ENCODE measurements around the gene RERE.

The RERE gene

DNA sequence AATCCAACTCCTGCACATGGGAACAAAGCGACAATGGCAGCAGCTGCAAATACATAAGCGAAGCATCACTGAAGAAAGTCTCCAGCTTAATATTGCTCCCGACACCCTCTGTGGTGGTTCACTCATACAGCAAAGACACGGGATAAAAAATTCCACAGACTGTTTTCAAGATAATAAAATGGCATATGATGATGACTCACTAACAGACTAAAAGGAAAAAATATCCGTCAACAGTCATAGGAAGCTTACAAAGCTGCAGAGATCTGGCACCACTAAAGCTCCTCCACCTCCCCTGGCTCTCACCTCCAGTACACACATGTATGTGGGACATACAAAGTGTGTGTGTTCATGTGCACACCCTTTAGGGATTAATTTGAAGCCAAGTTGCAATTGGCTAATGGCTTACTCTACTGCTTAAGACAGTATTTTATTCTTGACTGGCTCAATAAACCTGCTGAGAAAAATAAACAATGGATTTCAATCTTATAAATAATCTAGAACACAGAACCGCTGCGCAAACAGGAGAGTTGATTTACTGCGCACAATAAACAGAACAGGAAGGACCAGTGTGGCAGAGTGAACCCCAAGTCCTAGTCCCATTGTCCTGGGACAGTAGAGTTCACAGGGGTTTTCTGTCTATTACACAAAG lies 405.1 kb downstream of the RERE start:
- DNase-seq (ENCODE audit: extremely low spot score), result no peak
- ChIA-PET CTCF (no interaction called here), POLR2A (interaction anchor here (1.0 kb wide), 1 partner anchor 10 kb away, joined by 4 read pairs; no protein-coding TSS in a partner anchor)
- TF ChIP-seq CTBP1 (IDR thresholded peaks at IDR 0.05; ENCODE audit: borderline replicate concordance), result peak; percentile 14; the same call in 1 of the 2 replicates
- no peak for TF ChIP-seq FOXK2 (IDR thresholded peaks at IDR 0.05)
- TF ChIP-seq, protein P1, sequence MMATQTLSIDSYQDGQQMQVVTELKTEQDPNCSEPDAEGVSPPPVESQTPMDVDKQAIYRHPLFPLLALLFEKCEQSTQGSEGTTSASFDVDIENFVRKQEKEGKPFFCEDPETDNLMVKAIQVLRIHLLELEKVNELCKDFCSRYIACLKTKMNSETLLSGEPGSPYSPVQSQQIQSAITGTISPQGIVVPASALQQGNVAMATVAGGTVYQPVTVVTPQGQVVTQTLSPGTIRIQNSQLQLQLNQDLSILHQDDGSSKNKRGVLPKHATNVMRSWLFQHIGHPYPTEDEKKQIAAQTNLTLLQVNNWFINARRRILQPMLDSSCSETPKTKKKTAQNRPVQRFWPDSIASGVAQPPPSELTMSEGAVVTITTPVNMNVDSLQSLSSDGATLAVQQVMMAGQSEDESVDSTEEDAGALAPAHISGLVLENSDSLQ (IDR thresholded peaks at IDR 0.05), result peak; percentile 88
- no peak for TF ChIP-seq NFRKB (IDR thresholded peaks at IDR 0.05)
- TF ChIP-seq FOXA1 (IDR thresholded peaks at IDR 0.05), result peak; percentile 74; the same call in 1 of the 2 replicates

DNA sequence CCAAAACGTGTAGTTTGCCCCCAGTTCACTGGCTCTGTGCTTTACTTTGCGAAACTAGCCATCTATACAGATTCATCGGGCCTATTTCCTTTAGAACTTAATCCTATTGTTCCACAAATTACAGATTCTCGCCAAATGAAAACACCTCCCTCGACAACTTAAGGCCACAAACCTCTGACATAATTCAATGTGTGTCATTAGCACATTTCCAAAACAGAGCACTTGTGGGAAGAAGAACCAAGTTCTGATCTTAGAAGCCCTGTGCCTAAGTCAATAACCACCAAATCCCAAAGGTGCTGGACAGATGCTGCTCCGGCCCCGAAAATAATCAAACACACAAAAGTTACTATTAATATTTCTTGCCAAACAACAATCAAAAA lies 405.6 kb downstream of the RERE start:
- CTCF ChIA-PET, result no interaction called here
- DNase-seq (ENCODE audit: extremely low spot score), result no peak
- POLR2A ChIA-PET, result interaction anchor here (1.0 kb wide), 1 partner anchor 11 kb away, joined by 4 read pairs; no protein-coding TSS in a partner anchor

DNA sequence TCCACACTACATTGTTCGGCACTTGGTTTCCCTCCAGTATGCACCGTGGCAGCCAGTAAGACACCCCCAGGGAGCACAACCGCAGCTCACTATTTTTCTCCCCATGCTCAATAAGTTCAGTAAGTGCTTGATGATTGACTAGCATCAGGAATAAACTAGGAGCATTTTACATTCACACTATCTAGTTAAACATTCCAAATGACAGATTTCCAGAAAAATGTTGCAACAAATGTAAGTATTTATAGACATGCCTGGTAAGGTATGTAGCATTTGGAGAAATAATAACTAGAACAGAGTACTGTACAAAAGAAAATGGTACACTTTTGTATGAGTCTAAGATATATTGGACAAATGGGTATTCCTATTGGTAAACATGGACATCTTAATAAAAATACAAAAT lies 406.6 kb downstream of the RERE start:
- TF ChIP-seq NFRKB (IDR thresholded peaks at IDR 0.05) (no peak), LEF1 (IDR thresholded peaks at IDR 0.05; ENCODE audit: borderline replicate concordance) (no peak), TARDBP (IDR thresholded peaks at IDR 0.05) (no peak), FOXM1 (IDR thresholded peaks at IDR 0.05; ENCODE audit: borderline replicate concordance) (no peak)
- no peak for DNase-seq (ENCODE audit: extremely low spot score)
- POLR2A ChIA-PET, result interaction anchor here (1.0 kb wide), 1 partner anchor 292 kb away, joined by 3 read pairs; no protein-coding TSS in a partner anchor
- CTCF ChIA-PET, result interaction anchor here (0.6 kb wide), 2 partner anchors 30 to 71 kb away, joined by 3 to 5 read pairs; no protein-coding TSS in a partner anchor

More for the DNA sequence above, 405.6 kb downstream of the RERE start:
- TF ChIP-seq SP1 (IDR thresholded peaks at IDR 0.05), result no peak
- TF ChIP-seq FOXM1 (IDR thresholded peaks at IDR 0.05; ENCODE audit: borderline replicate concordance), result no peak
- no peak for TF ChIP-seq ARNT (IDR thresholded peaks at IDR 0.05)
- TF ChIP-seq L3MBTL2 (conservative IDR thresholded peaks at IDR 0.05), result no peak
- no peak for TF ChIP-seq ZNF384 (IDR thresholded peaks at IDR 0.05)
- TF ChIP-seq NFRKB (IDR thresholded peaks at IDR 0.05), result no peak
- TF ChIP-seq FOXK2 (IDR thresholded peaks at IDR 0.05), result no peak
- no peak for TF ChIP-seq BHLHE40 (IDR thresholded peaks at IDR 0.05; ENCODE audit: borderline replicate concordance)
- no peak for TF ChIP-seq FOXA1 (IDR thresholded peaks at IDR 0.05)
- TF ChIP-seq ELF4 (IDR thresholded peaks at IDR 0.05), result no peak
- TF ChIP-seq, protein P1 (IDR thresholded peaks at IDR 0.05), result no peak
- no peak for TF ChIP-seq SUZ12 (IDR thresholded peaks at IDR 0.05)
- no peak for TF ChIP-seq CTBP1 (IDR thresholded peaks at IDR 0.05; ENCODE audit: borderline replicate concordance)
- TF ChIP-seq LEF1 (IDR thresholded peaks at IDR 0.05; ENCODE audit: borderline replicate concordance), result no peak
- no peak for TF ChIP-seq TARDBP (IDR thresholded peaks at IDR 0.05)
- no peak for TF ChIP-seq HDGF (IDR thresholded peaks at IDR 0.05; ENCODE audit: borderline replicate concordance)

DNA sequence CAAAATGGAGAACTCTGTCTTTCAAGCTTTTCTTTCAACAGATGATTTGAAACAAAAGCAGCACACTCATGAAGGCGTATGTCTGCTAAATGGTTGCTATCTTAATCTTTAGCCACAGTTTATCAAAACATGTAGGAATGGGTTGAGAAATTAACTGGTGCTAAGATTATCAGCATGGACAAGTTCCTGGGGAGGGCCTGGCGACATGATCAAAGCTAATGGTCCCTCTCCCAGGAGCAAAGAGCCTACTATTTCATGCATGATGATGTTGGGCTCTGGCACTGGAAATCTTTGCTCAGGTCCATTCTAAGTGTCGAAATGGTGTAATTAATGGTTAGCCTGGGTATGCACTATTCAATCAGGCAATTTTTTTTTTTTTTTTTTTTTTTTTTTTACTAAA lies 407.8 kb downstream of the RERE start:
- no peak for TF ChIP-seq SUZ12 (IDR thresholded peaks at IDR 0.05)
- TF ChIP-seq L3MBTL2 (conservative IDR thresholded peaks at IDR 0.05), result no peak
- TF ChIP-seq, protein P1 (IDR thresholded peaks at IDR 0.05), result no peak
- TF ChIP-seq BHLHE40 (IDR thresholded peaks at IDR 0.05; ENCODE audit: borderline replicate concordance), result no peak
- no peak for TF ChIP-seq ELF4 (IDR thresholded peaks at IDR 0.05)
- TF ChIP-seq FOXK2 (IDR thresholded peaks at IDR 0.05), result no peak
- no peak for TF ChIP-seq ZNF384 (IDR thresholded peaks at IDR 0.05)
- TF ChIP-seq NFRKB (IDR thresholded peaks at IDR 0.05), result no peak
- ChIA-PET CTCF (interaction anchor here (0.7 to 1.6 kb wide), 11 partner anchors 9 to 318 kb away, joined by 3 to 8 read pairs (median 4); no protein-coding TSS in a partner anchor), POLR2A (no interaction called here)
- no peak for DNase-seq (ENCODE audit: extremely low spot score)

DNA sequence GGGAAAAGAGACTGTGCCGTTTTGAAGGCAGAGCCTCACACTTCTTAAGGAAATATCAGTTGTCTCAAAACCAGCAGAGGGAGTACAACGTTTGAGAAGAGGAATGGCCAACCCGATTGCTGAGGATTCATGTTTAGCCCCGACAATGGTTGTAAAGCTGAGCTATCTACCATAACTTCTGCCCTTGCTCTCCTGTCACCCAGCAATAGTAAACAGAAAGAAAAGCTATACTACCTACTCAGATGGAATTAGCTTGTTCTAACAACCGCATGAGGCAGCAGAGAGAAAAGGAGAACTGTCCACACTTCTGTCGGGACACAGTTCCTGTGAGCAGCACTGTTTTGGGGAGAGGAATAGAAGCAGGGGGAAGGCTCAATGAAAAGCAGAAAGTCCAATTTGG lies 408.3 kb downstream of the RERE start:
- ChIA-PET POLR2A (no interaction called here), CTCF (interaction anchor here (0.6 to 1.6 kb wide), 12 partner anchors 9 to 319 kb away, joined by 3 to 8 read pairs (median 3); no protein-coding TSS in a partner anchor)
- peak; percentile 41 for DNase-seq (ENCODE audit: extremely low spot score)
- TF ChIP-seq L3MBTL2 (conservative IDR thresholded peaks at IDR 0.05) (no peak), FOXK2 (IDR thresholded peaks at IDR 0.05) (no peak)
- TF ChIP-seq, protein P1 (IDR thresholded peaks at IDR 0.05), result peak; percentile 48; the same call in 1 of the 2 replicates

DNA sequence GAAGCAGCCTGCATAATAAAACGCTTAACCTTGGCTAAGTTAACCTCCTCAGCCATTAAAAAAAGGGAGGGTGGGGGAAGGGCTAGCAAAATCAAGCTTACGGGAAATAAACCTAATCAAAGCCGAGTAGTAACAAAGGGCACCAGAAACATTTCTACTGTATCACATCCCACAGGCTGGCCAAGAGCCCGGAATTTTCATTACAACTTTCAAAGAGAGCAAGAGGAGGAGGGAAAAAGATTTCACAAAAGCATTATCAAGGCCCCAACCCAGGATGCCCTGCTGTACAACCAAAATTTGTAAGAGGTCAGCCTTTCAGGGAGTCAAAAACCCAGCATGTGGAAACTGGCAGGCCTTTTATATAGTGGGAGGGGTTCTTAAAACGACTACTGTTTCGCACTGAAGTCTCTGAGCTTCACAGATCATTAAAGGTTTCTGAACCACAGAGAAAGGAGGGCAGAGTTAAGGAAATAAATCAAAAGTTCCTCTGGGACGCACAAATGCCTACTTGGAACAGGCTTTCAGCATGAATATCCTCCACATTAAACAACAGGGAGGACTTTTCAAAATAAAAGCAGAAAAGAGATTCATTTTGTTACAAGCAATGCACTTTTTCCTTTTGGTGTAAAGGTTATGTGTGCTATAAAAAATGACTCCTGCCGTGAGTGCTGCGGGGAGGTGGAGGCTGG lies 409.1 kb downstream of the RERE start:
- CTCF ChIA-PET, result interaction anchor here (0.5 to 1.6 kb wide), 5 partner anchors 10 to 526 kb away, joined by 3 to 8 read pairs (median 5); no protein-coding TSS in a partner anchor
- TF ChIP-seq L3MBTL2 (conservative IDR thresholded peaks at IDR 0.05) (no peak), FOXK2 (IDR thresholded peaks at IDR 0.05) (no peak), SP1 (IDR thresholded peaks at IDR 0.05) (no peak), ARNT (IDR thresholded peaks at IDR 0.05) (0 out of 2 replicates have a peak, but pooled peaks have one; percentile 26), HDGF (IDR thresholded peaks at IDR 0.05; ENCODE audit: borderline replicate concordance) (no peak), LEF1 (IDR thresholded peaks at IDR 0.05; ENCODE audit: borderline replicate concordance) (no peak)
- TF ChIP-seq, protein P1 (IDR thresholded peaks at IDR 0.05), result peak; percentile 90
- POLR2A ChIA-PET, result no interaction called here
- DNase-seq (ENCODE audit: extremely low spot score), result peak; percentile 25
